ENCODE results near the gene LY86.

Gene LY86

GRCh38 chr6:6686748-6687601, 98.5 kb downstream of the LY86 start:
- peak overlapping the region; percentile 44 for H3K4me3 ChIP-seq (ENCODE audit: insufficient read depth, low read depth, low read length)
- H3K27me3 ChIP-seq (ENCODE audit: control insufficient read depth, insufficient read depth, low read length, poor library complexity, severe bottlenecking), result no peaks in the 10 kb centered on the region
- H3K36me3 ChIP-seq (ENCODE audit: control insufficient read depth, insufficient read depth, low read length), result no peaks in the 10 kb centered on the region
- no peak overlapping the region for H3K27ac ChIP-seq (ENCODE audit: insufficient read depth, low read depth, low read length, poor library complexity, severe bottlenecking)
- 16% methylated on average over 26 of the region's 26 CpGs for WGBS, 2 experiments
- H3K9me3 ChIP-seq (ENCODE audit: control insufficient read depth, low read length), result peaks cover 2% of the 10 kb centered on the region
- peaks cover 14% of the 10 kb centered on the region for H3K4me1 ChIP-seq (ENCODE audit: control insufficient read depth, insufficient read depth, low read length)

GRCh38 chr6:6688283-6688682, 99.8 kb downstream of the LY86 start:
- no peak overlapping the region for H3K27ac ChIP-seq (ENCODE audit: insufficient read depth, low read depth, low read length, poor library complexity, severe bottlenecking)
- no peak overlapping the region for H3K4me3 ChIP-seq (ENCODE audit: insufficient read depth, low read depth, low read length)
- 50% methylated on average over 1 of the region's 1 CpG; no CpG with 5 or more reads in 1 of the 2 experiments for WGBS, 2 experiments
- H3K36me3 ChIP-seq (ENCODE audit: control insufficient read depth, insufficient read depth, low read length), result no peaks in the 10 kb centered on the region
- peaks cover 14% of the 10 kb centered on the region for H3K4me1 ChIP-seq (ENCODE audit: control insufficient read depth, insufficient read depth, low read length)
- peaks cover 2% of the 10 kb centered on the region for H3K9me3 ChIP-seq (ENCODE audit: control insufficient read depth, low read length)
- no peaks in the 10 kb centered on the region for H3K27me3 ChIP-seq (ENCODE audit: control insufficient read depth, insufficient read depth, low read length, poor library complexity, severe bottlenecking)

- no peak overlapping the region for H3K4me3 ChIP-seq (ENCODE audit: insufficient read depth, low read depth, low read length)
- H3K36me3 ChIP-seq (ENCODE audit: control insufficient read depth, insufficient read depth, low read length), result no peaks in the 10 kb centered on the region
- 68 to 90% methylated on average over 1 of the region's 1 CpG for WGBS, 2 experiments
Measured at GRCh38 chr6:6688951-6689350, 100.4 kb downstream of the LY86 start.

GRCh38 chr6:6689400-6690143, 101.1 kb downstream of the LY86 start:
- peaks cover 14% of the 10 kb centered on the region for H3K4me1 ChIP-seq (ENCODE audit: control insufficient read depth, insufficient read depth, low read length)
- WGBS, 2 experiments, result 97% methylated on average over 2 of the region's 2 CpGs
- no peaks in the 10 kb centered on the region for H3K27me3 ChIP-seq (ENCODE audit: control insufficient read depth, insufficient read depth, low read length, poor library complexity, severe bottlenecking)
- H3K36me3 ChIP-seq (ENCODE audit: control insufficient read depth, insufficient read depth, low read length), result no peaks in the 10 kb centered on the region
- peaks cover 2% of the 10 kb centered on the region for H3K9me3 ChIP-seq (ENCODE audit: control insufficient read depth, low read length)
- H3K4me3 ChIP-seq (ENCODE audit: insufficient read depth, low read depth, low read length), result no peak overlapping the region
- H3K27ac ChIP-seq (ENCODE audit: insufficient read depth, low read depth, low read length, poor library complexity, severe bottlenecking), result no peak overlapping the region

More at GRCh38 chr6:6688951-6689350, 100.4 kb downstream of the LY86 start:
- H3K4me1 ChIP-seq (ENCODE audit: control insufficient read depth, insufficient read depth, low read length), result peaks cover 14% of the 10 kb centered on the region
- H3K27me3 ChIP-seq (ENCODE audit: control insufficient read depth, insufficient read depth, low read length, poor library complexity, severe bottlenecking), result no peaks in the 10 kb centered on the region
- H3K27ac ChIP-seq (ENCODE audit: insufficient read depth, low read depth, low read length, poor library complexity, severe bottlenecking), result no peak overlapping the region
- H3K9me3 ChIP-seq (ENCODE audit: control insufficient read depth, low read length), result peaks cover 2% of the 10 kb centered on the region

GRCh38 chr6:6690144-6690483, 101.6 kb downstream of the LY86 start:
- no peak overlapping the region for H3K27ac ChIP-seq (ENCODE audit: insufficient read depth, low read depth, low read length, poor library complexity, severe bottlenecking)
- peaks cover 20% of the 10 kb centered on the region for H3K4me1 ChIP-seq (ENCODE audit: control insufficient read depth, insufficient read depth, low read length)
- WGBS, 2 experiments, result 90 to 95% methylated on average over 2 of the region's 2 CpGs
- peaks cover 2% of the 10 kb centered on the region for H3K9me3 ChIP-seq (ENCODE audit: control insufficient read depth, low read length)
- H3K27me3 ChIP-seq (ENCODE audit: control insufficient read depth, insufficient read depth, low read length, poor library complexity, severe bottlenecking), result no peaks in the 10 kb centered on the region
- H3K4me3 ChIP-seq (ENCODE audit: insufficient read depth, low read depth, low read length), result no peak overlapping the region
- H3K36me3 ChIP-seq (ENCODE audit: control insufficient read depth, insufficient read depth, low read length), result no peaks in the 10 kb centered on the region

GRCh38 chr6:6694368-6694780, 105.9 kb downstream of the LY86 start:
- Histone ChIP-seq H3K36me3 (ENCODE audit: control insufficient read depth, insufficient read depth, low read length) (no peaks in the 10 kb centered on the region), H3K27ac (ENCODE audit: insufficient read depth, low read depth, low read length, poor library complexity, severe bottlenecking) (no peak overlapping the region), H3K4me3 (ENCODE audit: insufficient read depth, low read depth, low read length) (no peak overlapping the region), H3K4me1 (ENCODE audit: control insufficient read depth, insufficient read depth, low read length) (peaks cover 10% of the 10 kb centered on the region), H3K9me3 (ENCODE audit: control insufficient read depth, low read length) (peaks cover 2% of the 10 kb centered on the region), H3K27me3 (ENCODE audit: control insufficient read depth, insufficient read depth, low read length, poor library complexity, severe bottlenecking) (no peaks in the 10 kb centered on the region)
- 57 to 61% methylated on average over 6 of the region's 6 CpGs for WGBS, 2 experiments

- peaks cover 13% of the 10 kb centered on the region for H3K4me1 ChIP-seq (ENCODE audit: control insufficient read depth, insufficient read depth, low read length)
- no peaks in the 10 kb centered on the region for H3K27me3 ChIP-seq (ENCODE audit: control insufficient read depth, insufficient read depth, low read length, poor library complexity, severe bottlenecking)
- H3K4me3 ChIP-seq (ENCODE audit: insufficient read depth, low read depth, low read length), result no peak overlapping the region
- H3K9me3 ChIP-seq (ENCODE audit: control insufficient read depth, low read length), result peaks cover 2% of the 10 kb centered on the region
- H3K27ac ChIP-seq (ENCODE audit: insufficient read depth, low read depth, low read length, poor library complexity, severe bottlenecking), result no peak overlapping the region
- no peaks in the 10 kb centered on the region for H3K36me3 ChIP-seq (ENCODE audit: control insufficient read depth, insufficient read depth, low read length)
- 44 to 45% methylated on average over 18 of the region's 18 CpGs for WGBS, 2 experiments
Measured at GRCh38 chr6:6694825-6695624, 106.5 kb downstream of the LY86 start.

- WGBS, 2 experiments, result 63 to 65% methylated on average over 6 of the region's 6 CpGs
- Histone ChIP-seq H3K9me3 (ENCODE audit: control insufficient read depth, low read length) (peaks cover 2% of the 10 kb centered on the region), H3K4me3 (ENCODE audit: insufficient read depth, low read depth, low read length) (no peak overlapping the region), H3K36me3 (ENCODE audit: control insufficient read depth, insufficient read depth, low read length) (no peaks in the 10 kb centered on the region), H3K4me1 (ENCODE audit: control insufficient read depth, insufficient read depth, low read length) (peaks cover 16% of the 10 kb centered on the region), H3K27me3 (ENCODE audit: control insufficient read depth, insufficient read depth, low read length, poor library complexity, severe bottlenecking) (no peaks in the 10 kb centered on the region), H3K27ac (ENCODE audit: insufficient read depth, low read depth, low read length, poor library complexity, severe bottlenecking) (no peak overlapping the region)
Measured at GRCh38 chr6:6695625-6696276, 107.2 kb downstream of the LY86 start.

- 30 to 31% methylated on average over 9 of the region's 9 CpGs for WGBS, 2 experiments
- H3K36me3 ChIP-seq (ENCODE audit: control insufficient read depth, insufficient read depth, low read length), result no peaks in the 10 kb centered on the region
- H3K9me3 ChIP-seq (ENCODE audit: control insufficient read depth, low read length), result no peaks in the 10 kb centered on the region
- H3K27me3 ChIP-seq (ENCODE audit: control insufficient read depth, insufficient read depth, low read length, poor library complexity, severe bottlenecking), result no peaks in the 10 kb centered on the region
- no peak overlapping the region for H3K4me3 ChIP-seq (ENCODE audit: insufficient read depth, low read depth, low read length)
- H3K4me1 ChIP-seq (ENCODE audit: control insufficient read depth, insufficient read depth, low read length), result peaks cover 16% of the 10 kb centered on the region
- no peak overlapping the region for H3K27ac ChIP-seq (ENCODE audit: insufficient read depth, low read depth, low read length, poor library complexity, severe bottlenecking)
Measured at GRCh38 chr6:6696867-6697531, 108.5 kb downstream of the LY86 start.

Data from ectodermal cell (in vitro differentiated cells).